HCT116 (cell line): ENCODE results near the gene SUSD5.
"Not testable (repeated sequence)": the region's sequence is repeated elsewhere in the genome, so short reads cannot be mapped to it uniquely, and the experiment has no call there.

Source experiments
- EZH2 ChIP-seq: fragments of 200-600 bp; sonication (generic); IDR thresholded peaks from 2 replicates; pipeline ENCODE4 v1.6.1; 2017; ENCODE audit warnings: antibody characterized with exemption, mixed run types
- POLR2A ChIP-seq: IDR thresholded peaks from 2 replicates; pipeline ENCODE4 v1.7.0; 2011; ENCODE audit warnings: borderline replicate concordance; ENCODE audit not compliant: insufficient read depth, insufficient read length; ENCODE audit errors: extremely low read depth
- POLR2AphosphoS5 ChIP-seq: IDR thresholded peaks from 2 replicates; pipeline ENCODE4 v1.6.1; 2011; ENCODE audit warnings: mild to moderate bottlenecking, low read depth, low read length, moderate library complexity
- YY1 ChIP-seq: IDR thresholded peaks from 2 replicates; pipeline ENCODE4 v1.6.1; 2011; ENCODE audit warnings: low read length, low read depth, moderate library complexity, mild to moderate bottlenecking; ENCODE audit not compliant: insufficient replicate concordance; ENCODE audit errors: extremely low read depth
- TF ChIP-seq, protein P1 (sequence below), 3 experiments: fragments of 200-600 bp in 1 of 3; sonication (generic) in 1 of 3; IDR thresholded peaks in 2 of 3; conservative IDR thresholded peaks in 1 of 3; 2 replicates each; pipeline ENCODE4 v1.5.1; 2012 to 2017; ENCODE audit warnings: low read depth in 2 of 3, low read length in 2 of 3, antibody characterized with exemption in 1 of 3, borderline replicate concordance in 1 of 3, control low read depth in 1 of 3, mild to moderate bottlenecking in 1 of 3, mixed read lengths in 1 of 3, mixed run types in 1 of 3, moderate library complexity in 1 of 3; ENCODE audit not compliant: insufficient read depth in 1 of 3

DNA sequence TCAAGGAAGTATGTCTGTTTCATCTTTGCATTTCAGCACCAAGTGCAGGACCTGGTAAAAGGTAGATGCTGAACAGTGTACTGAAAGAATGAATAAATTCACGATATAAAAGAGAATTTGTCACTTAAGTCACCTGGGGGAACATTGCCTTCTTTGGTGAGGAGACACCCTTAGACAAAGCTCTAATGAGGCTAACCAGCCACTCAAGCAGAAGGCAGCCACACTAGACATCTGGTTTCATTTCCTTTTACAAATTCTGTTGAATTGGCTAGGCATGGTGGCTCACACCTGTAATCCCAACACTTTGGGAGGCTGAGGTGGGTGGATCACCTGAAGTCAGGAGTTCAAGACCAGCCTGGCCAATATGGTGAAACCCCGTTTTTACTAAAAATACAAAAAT, 111.8 kb downstream of the SUSD5 start:
- TF ChIP-seq, protein P1, sequence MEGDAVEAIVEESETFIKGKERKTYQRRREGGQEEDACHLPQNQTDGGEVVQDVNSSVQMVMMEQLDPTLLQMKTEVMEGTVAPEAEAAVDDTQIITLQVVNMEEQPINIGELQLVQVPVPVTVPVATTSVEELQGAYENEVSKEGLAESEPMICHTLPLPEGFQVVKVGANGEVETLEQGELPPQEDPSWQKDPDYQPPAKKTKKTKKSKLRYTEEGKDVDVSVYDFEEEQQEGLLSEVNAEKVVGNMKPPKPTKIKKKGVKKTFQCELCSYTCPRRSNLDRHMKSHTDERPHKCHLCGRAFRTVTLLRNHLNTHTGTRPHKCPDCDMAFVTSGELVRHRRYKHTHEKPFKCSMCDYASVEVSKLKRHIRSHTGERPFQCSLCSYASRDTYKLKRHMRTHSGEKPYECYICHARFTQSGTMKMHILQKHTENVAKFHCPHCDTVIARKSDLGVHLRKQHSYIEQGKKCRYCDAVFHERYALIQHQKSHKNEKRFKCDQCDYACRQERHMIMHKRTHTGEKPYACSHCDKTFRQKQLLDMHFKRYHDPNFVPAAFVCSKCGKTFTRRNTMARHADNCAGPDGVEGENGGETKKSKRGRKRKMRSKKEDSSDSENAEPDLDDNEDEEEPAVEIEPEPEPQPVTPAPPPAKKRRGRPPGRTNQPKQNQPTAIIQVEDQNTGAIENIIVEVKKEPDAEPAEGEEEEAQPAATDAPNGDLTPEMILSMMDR (IDR thresholded peaks at IDR 0.05 in 2 of 3, conservative IDR thresholded peaks at IDR 0.05 in 1 of 3; ENCODE audit: borderline replicate concordance in 1 of 3, insufficient read depth in 1 of 3, low read depth in 2 of 3, low read length in 2 of 3), result not testable (repeated sequence)
- not testable (repeated sequence) for TF ChIP-seq POLR2AphosphoS5, EZH2, POLR2A, YY1
